NCI-H1092 treated with DMSO at 0.1 percent for 48 hours (cell line): Measurements from ENCODE around the gene HID1.

Source experiments
- DNase-seq: peaks from one replicate; lab custom pipeline; 2025; lab: John Stamatoyannopoulos, UW

Gene HID1

DNA sequence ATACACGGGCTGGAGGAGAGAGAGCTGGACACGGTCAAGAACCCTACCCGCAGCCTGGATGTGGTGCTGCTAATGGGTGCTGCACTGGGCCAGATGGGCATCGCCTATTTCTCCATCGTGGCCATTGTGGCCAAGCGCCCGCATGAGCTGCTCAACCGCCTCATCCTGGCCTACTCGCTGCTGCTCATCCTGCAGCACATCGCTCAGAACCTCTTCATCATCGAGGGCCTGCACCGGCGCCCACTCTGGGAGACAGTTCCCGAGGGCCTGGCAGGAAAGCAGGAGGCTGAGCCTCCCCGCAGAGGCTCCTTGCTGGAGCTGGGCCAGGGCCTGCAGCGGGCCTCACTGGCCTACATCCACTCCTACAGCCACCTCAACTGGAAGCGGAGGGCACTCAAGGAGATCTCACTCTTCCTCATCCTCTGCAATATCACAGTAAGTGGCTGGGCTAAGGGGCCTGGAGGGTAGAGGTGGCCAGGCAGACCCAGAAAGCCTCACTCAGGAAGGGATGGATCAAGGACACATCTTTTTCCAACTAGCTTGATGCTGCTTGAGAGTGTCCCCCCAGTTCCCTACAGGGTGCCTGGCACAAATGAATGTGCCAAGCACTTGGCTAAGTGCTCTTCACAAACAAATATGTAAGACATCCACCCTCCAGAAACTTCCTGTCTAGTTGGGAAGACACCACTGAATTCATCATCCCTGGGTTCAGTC lies 25.4 kb downstream of the HID1 start:
- no peak for DNase-seq

DNA sequence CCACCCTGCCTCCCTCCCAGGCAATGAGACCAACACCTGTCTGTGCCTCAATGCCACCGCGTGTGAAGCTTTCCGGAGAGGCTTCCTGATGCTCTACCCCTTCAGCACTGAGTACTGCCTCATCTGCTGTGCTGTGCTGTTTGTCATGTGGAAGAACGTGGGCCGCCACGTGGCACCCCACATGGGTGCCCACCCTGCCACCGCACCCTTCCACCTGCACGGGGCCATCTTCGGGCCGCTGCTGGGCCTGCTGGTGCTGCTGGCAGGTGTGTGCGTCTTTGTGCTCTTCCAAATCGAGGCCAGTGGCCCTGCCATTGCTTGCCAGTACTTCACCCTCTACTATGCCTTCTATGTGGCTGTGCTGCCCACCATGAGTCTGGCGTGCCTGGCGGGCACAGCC lies 25.9 kb downstream of the HID1 start:
- no peak for DNase-seq

DNA sequence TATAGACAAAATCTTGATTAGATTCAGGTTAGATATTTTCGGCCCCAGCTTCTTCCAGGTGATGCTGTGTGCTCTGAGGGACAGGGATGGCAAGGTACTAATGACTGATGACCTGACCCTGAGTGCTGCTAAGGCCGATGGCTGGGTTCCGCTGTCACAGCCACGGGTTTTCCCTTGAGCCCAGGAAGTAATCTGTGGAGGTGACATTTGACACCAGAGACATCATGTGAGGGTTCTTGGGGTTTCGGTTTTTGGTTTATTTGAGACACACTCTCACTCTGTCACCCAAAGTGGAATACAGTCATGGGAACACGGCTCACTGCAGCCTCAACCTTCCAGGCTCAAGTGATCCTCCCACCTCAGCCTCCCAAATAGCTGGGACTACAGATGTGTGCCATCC lies 27.0 kb downstream of the HID1 start:
- no peak for DNase-seq

DNA sequence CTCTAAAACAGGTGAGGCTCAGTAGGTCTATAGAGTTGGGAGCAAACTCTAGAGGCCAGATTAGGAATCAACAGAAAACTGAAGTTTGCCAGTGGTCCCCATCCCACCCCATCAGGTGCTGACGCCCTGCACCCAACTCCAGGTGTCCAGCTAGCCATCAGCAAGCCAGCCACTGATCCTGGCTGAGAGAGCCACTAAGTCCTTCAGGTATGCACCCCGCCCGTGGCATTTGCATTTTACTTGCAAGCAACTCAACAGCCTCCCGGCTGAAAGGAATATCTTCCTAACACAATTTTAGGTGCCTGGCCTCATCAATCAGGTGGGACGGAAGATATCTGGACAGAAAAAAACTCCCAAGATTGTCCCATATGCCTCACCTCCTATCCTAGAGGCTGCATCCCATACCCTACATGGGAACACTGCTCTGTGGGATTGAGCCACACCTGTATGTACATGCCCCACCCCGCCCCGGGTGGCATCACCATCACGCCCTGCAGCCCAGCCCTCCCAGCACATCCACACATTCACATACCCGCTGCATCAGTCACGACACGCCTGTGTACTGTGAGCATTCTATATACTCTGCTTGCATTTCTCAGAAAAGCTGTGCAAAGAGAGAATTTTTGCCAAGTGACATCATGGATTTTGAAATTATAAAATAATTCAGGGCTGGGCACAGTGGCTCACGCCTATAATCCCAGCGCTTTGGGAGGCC lies 28.6 kb downstream of the HID1 start:
- no peak for DNase-seq

DNA sequence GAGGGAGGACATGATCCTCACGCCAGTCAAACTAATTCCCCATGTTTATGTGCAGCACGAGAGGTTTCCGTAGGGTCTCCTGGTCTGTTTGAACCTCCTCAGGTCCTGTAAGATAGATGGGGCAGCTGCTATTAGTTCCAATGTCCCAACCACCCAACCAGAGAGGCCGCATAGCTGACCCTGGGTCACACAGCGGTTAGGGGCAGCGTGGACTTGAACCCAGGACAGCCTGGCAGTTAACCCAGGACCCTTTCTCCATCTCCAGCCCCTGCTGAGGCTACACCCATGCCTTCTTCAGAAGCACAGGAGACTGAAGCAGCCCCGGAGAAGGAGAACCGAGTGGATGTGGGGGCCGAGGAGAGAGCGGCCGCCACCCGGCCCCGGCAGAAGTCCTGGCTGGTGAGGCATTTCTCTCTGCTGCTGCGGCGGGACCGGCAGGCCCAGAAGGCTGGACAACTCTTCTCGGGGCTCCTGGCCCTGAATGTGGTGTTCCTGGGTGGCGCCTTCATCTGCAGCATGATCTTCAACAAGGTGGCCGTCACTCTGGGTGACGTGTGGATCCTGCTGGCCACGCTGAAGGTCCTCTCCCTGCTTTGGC lies 31.3 kb downstream of the HID1 start:
- DNase-seq: no peak

DNA sequence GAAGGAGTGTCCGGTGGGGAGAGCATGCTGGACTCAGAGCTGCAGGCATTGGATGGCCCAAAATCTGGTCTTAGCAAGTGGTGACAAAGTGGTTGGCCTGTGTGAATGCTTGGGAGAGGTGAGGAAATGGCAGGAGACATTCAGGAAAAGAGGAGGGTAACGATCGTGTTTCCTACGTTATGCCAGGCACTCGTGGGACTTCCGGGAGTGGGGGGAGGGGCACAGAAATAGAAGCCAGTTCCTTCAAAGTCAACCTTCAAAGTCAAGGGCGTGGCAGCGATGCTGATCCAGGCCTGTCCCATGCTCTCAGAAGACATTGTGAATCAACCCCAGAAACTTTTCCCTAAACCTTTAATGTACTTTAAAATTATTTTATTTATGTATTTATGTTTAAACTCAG lies 33.0 kb downstream of the HID1 start:
- DNase-seq: no peak

DNA sequence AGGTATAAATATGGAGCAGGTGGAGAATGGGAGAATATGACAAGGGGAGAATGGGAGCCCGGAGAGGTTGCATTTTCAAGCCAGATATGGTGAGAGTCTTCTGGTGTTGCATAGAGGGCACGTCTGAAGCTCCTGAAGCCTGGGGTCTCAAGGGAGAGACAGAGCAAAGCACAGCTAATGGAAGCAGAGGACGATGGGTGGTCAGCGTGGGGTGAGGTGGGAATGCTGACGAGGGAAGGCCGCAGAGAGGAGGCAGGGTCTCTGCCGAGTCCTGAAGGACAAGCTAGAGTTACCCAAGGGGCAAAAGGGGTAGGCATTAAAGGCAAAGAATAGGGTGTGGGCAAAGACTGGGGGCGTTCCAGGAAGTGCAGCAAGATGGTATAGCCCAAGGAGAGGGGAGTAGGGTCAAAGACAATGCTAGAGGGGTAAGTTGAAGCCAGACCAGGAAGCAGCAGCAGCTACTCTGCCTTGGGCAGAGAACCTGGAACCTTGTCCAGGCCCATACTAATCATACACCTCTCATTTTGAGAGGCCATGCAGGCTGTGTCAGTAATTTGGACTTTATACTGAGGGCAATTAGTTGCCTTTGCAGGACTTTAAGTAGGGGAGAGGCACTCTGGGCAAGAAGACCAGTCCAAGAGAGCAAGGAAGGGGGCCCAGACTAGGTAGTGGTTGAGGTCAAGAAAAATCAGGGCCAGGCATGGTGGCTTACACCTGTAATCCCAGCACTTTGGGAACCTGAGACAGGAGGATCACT lies 34.2 kb downstream of the HID1 start:
- DNase-seq: no peak

DNA sequence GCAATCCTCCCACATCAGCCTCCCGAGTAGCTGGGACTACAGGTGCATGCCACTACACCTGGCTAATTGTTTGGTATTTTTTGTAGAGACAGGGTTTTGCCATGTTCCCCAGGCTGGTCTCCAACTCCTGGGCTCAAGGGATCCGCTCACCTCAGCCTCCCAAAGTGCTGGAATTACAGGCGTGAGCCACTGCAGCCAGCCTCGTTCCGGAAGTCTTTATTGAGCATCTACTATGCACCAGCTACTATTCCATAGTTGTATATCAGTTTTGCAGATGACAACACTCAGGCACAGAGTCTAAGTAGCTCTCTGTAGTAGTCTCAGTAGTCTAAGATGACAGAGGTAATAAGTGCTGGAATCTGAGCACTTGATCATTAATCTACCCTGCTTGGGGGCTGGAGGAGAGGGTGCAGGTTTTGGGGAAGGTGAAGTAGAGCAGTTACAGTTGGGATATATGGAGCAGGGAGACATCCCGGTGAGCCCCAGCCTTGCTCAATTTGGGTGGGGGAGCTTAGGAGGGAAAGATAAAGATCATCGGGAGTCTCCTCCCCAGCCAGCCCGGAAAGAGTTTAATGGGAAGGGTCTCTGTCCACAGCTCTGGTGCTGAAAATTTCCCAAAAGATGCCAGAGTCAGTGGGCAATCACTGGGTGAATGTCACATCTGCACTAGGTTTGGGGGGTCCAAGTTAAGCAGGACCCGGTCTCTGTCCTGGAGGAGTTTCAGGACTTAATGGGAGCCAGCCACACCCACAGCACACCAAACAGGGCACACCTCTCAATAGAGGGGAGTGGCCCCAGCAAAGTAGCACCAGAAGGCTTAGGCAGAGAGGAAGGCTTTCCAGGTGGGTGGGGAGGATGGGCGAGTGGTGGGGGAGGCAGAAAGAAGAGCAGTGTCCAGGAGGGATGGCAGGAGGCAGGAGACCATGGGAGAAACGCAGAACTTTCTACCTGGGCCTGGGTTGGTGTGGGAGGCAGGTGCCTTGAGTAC lies 35.2 kb downstream of the HID1 start:
- no peak for DNase-seq

DNA sequence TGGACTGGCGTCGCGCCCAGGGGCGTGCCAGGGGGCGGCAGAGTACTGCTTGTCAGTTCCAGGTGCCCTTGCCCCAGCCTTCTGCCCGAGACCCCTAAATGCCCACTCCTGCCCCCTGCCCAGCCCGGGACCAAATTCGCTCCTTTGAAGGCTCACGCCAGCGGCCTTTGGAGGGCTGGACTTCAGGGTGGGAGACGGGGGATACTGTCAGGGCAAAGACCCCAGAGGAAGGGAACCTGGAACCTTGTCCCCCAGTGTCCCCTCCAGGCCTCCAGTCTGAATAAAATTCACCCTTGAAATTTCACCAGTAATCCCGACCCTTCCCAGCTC lies 36.1 kb downstream of the HID1 start:
- no peak for DNase-seq

DNA sequence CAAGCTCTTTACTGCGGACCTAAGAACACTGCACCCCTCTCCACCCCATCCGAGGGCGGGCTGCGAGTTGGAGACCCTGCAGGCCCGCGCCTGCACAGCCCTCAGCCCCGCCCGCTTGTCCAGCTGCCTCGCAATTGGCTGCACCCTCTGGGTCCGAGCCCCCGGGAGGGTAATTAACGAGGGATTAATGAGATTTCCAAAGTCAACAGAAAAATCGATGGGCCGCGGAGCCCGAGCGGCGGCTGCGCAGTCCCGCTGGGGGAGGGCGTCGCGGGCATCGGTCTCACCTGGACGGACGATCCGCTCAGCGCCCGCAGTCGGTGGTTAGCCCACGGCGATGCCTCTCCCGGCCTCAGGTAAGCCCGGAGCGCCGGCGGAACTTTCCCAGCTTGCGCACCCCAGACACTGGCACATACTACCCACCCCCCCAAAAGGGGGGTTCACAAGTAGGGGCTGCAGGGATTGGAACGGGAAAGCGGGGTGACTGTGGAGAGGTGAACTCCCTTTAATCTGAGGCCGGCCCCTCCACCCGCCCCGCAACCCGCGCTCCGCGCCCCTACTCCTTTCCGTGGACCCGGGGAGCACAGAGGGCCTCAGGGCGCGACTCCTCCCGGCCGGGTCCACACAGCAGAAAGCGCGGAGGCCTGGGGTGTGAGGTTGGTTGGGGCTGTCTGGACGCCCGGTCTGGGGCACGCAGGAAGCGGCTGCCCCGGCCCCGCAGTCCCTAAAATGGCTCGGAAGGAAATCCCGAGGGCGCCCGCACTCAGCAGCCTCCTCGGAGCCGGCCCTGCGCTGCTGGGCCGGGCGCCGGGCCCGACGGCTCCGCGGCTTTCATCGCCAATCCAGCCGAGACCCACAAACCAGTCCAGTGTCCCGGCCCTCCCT lies 36.7 kb downstream of the HID1 start, which contains the start of gene OTOP3:
Gene OTOP3, plus strand, starts transcription at position 314 of the 885 bp plus-strand sequence. Its CDS starts 24 bp downstream, at position 338.
- DNase-seq: no peak

DNA sequence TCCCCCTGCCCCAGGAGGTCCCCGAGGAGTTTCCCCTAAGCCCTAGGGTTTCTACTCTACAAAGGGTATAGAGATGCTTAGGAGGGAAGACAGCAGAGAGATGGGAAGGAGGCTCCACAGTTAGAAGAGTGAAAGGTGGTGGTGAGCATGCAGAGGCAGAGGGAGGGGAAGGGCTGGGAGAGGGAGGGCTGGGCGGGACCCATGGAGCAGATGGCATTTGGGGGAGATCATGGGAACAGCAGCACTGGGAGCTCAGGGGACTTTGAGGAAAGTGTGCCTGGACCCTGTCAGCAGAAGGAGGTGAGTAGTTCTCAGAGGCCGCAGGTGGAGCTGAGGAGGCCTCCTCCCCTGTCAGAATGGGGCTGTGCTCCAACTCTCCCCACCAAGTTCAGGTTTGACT lies 37.5 kb downstream of the HID1 start:
- no peak for DNase-seq

DNA sequence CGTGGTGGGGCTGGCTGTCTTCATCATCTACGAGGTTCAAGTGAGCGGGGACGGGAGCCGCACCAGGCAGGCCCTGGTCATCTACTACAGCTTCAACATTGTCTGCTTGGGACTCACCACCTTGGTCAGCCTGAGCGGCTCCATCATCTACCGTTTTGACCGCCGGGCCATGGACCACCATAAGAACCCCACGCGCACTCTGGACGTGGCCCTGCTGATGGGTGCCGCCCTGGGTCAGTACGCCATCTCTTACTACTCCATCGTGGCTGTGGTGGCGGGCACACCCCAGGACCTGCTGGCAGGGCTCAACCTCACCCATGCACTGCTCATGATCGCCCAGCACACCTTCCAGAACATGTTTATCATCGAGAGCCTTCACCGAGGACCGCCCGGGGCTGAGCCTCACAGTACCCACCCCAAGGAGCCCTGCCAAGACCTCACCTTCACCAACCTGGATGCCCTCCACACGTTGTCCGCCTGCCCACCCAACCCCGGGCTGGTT lies 42.0 kb downstream of the HID1 start:
- DNase-seq: no peak

DNA sequence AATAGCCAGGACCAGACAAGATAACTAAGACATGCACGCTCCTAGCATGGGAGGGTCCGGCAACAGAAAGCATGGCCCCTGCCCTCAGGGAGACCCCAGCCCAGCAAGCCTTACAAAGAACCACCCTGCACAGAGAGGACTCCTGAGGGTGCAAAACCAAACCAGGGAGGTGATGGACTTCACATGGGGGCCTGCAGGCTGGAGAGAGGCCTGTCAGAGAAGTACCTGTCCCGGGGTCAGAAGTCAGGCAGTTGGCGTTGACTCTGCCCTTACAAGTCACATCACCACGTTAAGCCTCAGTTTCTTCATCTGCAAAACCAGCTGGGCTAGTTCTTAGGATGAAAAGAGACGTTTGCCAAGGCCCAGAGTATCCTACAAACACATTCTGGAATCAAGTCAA lies 43.8 kb downstream of the HID1 start:
- no peak for DNase-seq

DNA sequence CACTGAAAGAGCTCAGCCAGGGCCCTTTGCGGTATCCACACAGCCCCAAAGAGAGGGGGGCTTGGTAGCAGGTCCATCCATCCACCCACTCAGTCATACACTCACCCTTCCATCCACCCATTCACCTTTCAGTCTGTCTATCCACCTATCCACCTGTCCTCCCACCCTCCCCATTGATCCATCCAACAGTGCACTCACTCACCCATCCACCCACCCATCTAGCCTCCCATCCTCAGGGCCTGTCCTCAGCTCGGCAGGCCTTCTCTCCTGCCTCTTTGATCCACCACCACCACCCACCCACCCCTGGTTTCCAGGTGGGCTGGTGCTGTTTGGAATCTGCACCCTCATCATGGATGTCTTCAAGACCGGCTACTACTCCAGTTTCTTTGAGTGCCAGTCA lies 47.3 kb downstream of the HID1 start:
- no peak for DNase-seq

DNA sequence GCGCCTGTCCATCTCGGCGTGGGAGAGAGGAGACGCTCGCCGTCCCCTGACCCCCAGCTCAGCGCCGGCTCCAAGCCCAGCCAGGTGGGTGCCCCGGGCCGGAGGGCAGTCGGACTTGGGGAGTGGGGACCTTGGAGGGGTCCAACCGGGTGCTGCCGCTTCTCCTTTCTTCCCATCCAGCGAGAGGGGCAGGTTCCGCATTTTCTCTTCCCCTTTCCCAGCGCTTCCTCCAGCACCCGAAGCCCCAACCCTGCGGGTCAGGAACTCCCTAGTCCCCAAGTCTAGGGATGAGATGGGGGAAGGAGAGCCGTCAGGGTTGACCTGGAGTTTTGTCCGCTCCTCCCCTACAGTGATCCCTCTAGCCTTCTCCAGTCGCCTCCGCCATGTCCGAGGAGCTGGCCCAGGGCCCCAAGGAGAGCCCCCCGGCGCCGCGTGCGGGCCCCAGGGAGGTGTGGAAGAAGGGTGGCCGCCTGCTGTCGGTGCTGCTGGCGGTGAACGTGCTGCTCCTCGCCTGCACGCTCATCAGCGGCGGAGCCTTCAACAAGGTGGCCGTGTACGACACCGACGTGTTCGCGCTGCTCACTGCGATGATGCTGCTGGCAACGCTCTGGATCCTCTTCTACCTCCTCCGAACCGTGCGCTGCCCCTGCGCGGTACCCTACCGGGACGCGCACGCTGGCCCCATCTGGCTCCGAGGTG lies 48.2 kb downstream of the HID1 start, which contains the start of gene OTOP2:
Gene OTOP2, plus strand, starts transcription at position 24 of the 699 bp plus-strand sequence. Its CDS starts 360 bp downstream, at position 384.
- DNase-seq: no peak

DNA sequence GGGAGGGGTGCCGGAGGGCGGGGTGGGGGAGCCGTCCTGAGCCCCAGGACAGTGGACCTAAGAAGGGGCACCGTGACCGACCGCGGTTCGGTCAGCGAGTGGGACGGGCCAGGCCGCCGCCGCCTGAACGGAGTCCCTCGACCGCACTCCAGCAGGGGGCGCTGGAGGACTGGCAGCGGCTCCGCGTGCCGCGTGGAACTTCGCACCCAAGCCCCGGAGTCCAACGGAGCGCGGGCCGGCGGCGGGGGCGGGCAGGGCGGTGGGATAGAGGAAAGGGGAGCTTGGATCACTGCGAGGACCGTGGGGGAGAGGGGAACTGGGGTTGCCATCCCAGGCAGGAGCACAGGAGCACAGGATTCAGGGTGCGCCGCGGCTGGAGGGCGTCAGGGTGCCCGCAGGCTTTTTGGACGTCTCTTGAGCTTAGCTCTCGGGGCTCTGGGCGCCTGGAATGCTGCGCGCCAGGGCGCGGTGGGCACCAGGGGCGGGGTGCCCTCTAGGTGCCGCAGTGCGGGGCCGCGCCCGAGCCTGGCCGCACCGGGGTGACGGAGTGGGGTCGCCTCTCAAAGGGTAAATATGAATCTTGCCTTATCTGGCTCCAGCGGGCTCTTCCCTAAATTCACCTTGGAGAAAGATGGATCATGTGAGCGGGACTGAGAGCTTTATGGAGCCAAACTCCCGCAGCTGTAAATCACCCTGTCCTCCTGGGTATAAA lies 48.9 kb downstream of the HID1 start:
- peak; percentile 25 for DNase-seq

DNA sequence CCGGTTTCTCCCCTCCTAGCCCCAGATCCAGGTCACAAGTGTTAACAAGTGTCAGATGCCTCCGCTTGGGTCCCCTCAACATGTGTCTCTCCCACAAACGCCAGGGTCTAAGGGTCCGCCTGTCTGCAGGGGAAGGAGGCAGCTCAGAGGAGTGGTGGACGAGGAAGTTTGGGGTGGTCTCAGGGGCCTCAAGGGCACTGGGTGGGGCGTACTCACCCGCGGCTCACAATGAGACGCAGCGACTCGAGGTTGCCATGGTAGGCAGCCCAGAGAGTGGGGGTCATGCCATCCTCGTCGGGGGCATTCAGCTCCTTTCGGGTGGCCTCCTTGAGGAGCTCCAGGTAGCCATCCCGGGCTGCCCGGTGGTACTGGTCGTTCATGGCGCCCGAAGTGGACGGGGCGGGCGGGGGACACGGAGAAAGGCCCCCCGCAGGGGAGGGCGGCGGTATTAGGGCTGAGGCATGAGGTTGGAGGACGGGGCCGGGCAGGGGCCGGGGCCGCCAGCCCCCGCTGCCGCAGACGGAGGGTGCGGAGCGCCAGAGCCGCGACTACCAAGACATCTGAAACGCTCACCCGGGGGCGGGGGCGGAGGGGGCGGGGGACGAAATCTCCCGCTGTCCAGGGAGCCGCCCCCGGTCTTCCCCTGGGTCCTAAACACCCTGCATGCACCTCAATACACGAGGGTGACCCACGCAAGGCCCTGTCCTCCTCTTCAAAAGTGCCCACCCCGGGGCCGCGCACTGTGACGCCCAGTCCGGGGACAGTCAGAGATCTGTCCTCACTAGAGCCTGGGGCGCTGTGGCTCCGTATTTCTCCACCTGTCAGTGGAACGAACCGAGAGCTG lies 49.6 kb downstream of the HID1 start, which contains the start of gene USH1G:
Gene USH1G, minus strand, starts transcription at position 562 of the 844 bp plus-strand sequence. Its CDS starts 182 bp downstream, at position 380.
- DNase-seq: no peak

DNA sequence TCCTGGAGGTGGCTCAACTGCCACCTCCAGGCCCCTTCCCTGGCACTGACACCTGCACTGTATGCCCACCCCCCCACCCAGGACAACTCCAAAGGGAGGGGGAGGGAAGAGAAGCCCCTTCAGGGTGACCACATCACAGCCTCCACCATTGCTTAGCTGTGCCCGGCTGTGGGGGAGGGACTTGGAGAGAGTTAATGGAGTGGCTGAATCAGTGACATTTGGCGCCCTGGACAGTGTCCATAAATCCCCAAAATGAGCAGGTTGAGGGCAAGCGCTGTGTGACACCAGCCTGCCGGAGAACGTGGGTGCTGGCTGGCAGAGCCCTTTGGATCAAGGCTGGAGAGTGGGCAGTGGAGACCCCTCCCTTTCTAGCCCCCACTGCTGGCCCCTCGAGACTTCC lies 50.4 kb downstream of the HID1 start:
- no peak for DNase-seq
